ENCODE results near the gene ADAMTS7. TPM values are rescaled to one million over a fixed set of nuclear protein-coding genes. Genes with fewer than 3 reads are reported as not detected.

Gene ADAMTS7
- total and polyA plus RNA-seq, 2 of the 13 experiments (the other 11 are each of a cell fraction or from before 2014, with no cell fraction given): 0.09 to 0.12 TPM

GRCh38 chr15:78734451-78735064 is 76.7 kb downstream of the ADAMTS7 start (continued):
- TF ChIP-seq ZBTB2 (CRISPR knock-in tag; IDR thresholded peaks at IDR 0.05; ENCODE audit: low read depth) (no peak), ZBTB43 (CRISPR knock-in tag; conservative IDR thresholded peaks at IDR 0.05) (no peak), SIX4 (CRISPR knock-in tag; IDR thresholded peaks at IDR 0.05) (no peak), ZNF737 (CRISPR knock-in tag; IDR thresholded peaks at IDR 0.05; ENCODE audit: borderline replicate concordance) (no peak), E2F1 (CRISPR knock-in tag; IDR thresholded peaks at IDR 0.05) (no peak), ZSCAN12 (CRISPR knock-in tag; IDR thresholded peaks at IDR 0.05) (no peak)

GRCh38 chr15:78732634-78733033 is 78.6 kb downstream of the ADAMTS7 start:
- H3K9me3 ChIP-seq (ENCODE audit: low read length): no peaks in the 10 kb centered on the region
- H3K4me3 ChIP-seq (replicated peaks in 1 of 3; ENCODE audit: insufficient read depth in 1 of 3, low read depth in 2 of 3, low read length in 3 of 3): no peak overlapping the region
- in situ Hi-C loops (cut with HindIII; ENCODE audit: extremely low pct_ligation_motif_present, low pct_unique_long_range_greater_than_20kb): no loop called here
- BruUV-seq (replicated peaks): no TSS peak
- intact Hi-C loops (cut with micrococcal nuclease; ENCODE audit: unreplicated experiment): no loop called here
- no peak for ATAC-seq
- no peaks in the 10 kb centered on the region for H3K79me2 ChIP-seq (ENCODE audit: insufficient read depth, low read length)
- H4K20me1 ChIP-seq (ENCODE audit: insufficient read depth, low read length): no peaks in the 10 kb centered on the region
- 0% methylated on average over 1 of the region's 2 CpGs for WGBS (ENCODE audit: low lambda C conversion rate)
- no peaks in the 10 kb centered on the region for H3K4me1 ChIP-seq (ENCODE audit: insufficient read depth, low read length)
- no peak for FAIRE-seq
- peaks cover 0 to 16% of the 10 kb centered on the region in 2 experiments; a peak in 2 of 5 replicates for H3K27me3 ChIP-seq (ENCODE audit: control insufficient read depth in 1 of 2, insufficient read depth in 2 of 2, low read length in 2 of 2)
- no peaks in the 10 kb centered on the region for H3K36me3 ChIP-seq (replicated peaks in 1 of 2; ENCODE audit: control insufficient read depth in 1 of 2, insufficient read depth in 2 of 2, low read length in 2 of 2)
- DNase-seq (ENCODE audit: low spot score): no peak
- no peak overlapping the region for H3K27ac ChIP-seq (ENCODE audit: extremely low read length, insufficient read depth, low read length)
- H2AFZ ChIP-seq (ENCODE audit: low read length): no peak overlapping the region
- POLR2A ChIA-PET: no interaction called here
- no peak overlapping the region for H3K4me2 ChIP-seq (ENCODE audit: low read depth, low read length)
- no peak overlapping the region for H3K9ac ChIP-seq (ENCODE audit: insufficient read depth, low read depth, low read length)
- CTCF ChIA-PET (ENCODE audit: low intra/inter-chr PET ratio, low total read pairs): no interaction called here
- no peak for TF ChIP-seq BRF2 (CRISPR knock-in tag; IDR thresholded peaks at IDR 0.05)
- no peak for TF ChIP-seq ZNF672 (CRISPR knock-in tag; IDR thresholded peaks at IDR 0.05)
- TF ChIP-seq ZBTB1 (CRISPR knock-in tag; IDR thresholded peaks at IDR 0.05; ENCODE audit: borderline replicate concordance): no peak
- no peak for TF ChIP-seq KDM4B (CRISPR knock-in tag; IDR thresholded peaks at IDR 0.05)
- no peak for TF ChIP-seq RXRA (CRISPR knock-in tag; IDR thresholded peaks at IDR 0.05)
- TF ChIP-seq PBX3 (CRISPR knock-in tag; IDR thresholded peaks at IDR 0.05; ENCODE audit: borderline replicate concordance): no peak
- TF ChIP-seq HMG20B (CRISPR knock-in tag; conservative IDR thresholded peaks at IDR 0.05): no peak
- no peak for TF ChIP-seq SSRP1 (CRISPR knock-in tag; IDR thresholded peaks at IDR 0.05)
- no peak for TF ChIP-seq ZNF850 (CRISPR knock-in tag; conservative IDR thresholded peaks at IDR 0.05)
- no peak for TF ChIP-seq ARNT (IDR thresholded peaks at IDR 0.05)
